Activated T-cell treated with anti-CD3 and anti-CD28 coated beads for 24 hours (primary cell): ENCODE data around the gene NAT8L.

ENCODE experiments used
- DNase-seq: peaks from one replicate; pipeline ENCODE4 v3.0.0-alpha.2; 2020; ENCODE audit warnings: low read depth

The NAT8L gene

GRCh38 chr4:2045518-2045951 is 13.6 kb upstream of the NAT8L start:
- no peak for DNase-seq

GRCh38 chr4:2046031-2046961 is 12.8 kb upstream of the NAT8L start:
- no peak for DNase-seq

- no peak for DNase-seq
Observed at GRCh38 chr4:2047031-2047660, 12.0 kb upstream of the NAT8L start.

- DNase-seq = no peak
Observed at GRCh38 chr4:2047781-2048581, 11.1 kb upstream of the NAT8L start.

- no peak for DNase-seq
Observed at GRCh38 chr4:2048831-2049230, 10.3 kb upstream of the NAT8L start.

GRCh38 chr4:2049381-2049780 is 9.7 kb upstream of the NAT8L start:
- no peak for DNase-seq

GRCh38 chr4:2049811-2050210 is 9.3 kb upstream of the NAT8L start:
- no peak for DNase-seq

- no peak for DNase-seq
Observed at GRCh38 chr4:2051086-2051485, 8.0 kb upstream of the NAT8L start.

- DNase-seq = no peak
Observed at GRCh38 chr4:2054217-2054616, 4.9 kb upstream of the NAT8L start.

- no peak for DNase-seq
Observed at GRCh38 chr4:2057382-2058065, 1.6 kb upstream of the NAT8L start.

- DNase-seq = no peak
Observed at GRCh38 chr4:2058264-2059045, 672 bp upstream of the NAT8L start.

- DNase-seq = no peak
Observed at GRCh38 chr4:2059726-2060602, 837 bp downstream of the NAT8L start.

- no peak for DNase-seq
Observed at GRCh38 chr4:2060611-2061185, 1.6 kb downstream of the NAT8L start.

- no peak for DNase-seq
Observed at GRCh38 chr4:2061186-2062131, 2.3 kb downstream of the NAT8L start.

- no peak for DNase-seq
Observed at GRCh38 chr4:2062168-2062807, 3.2 kb downstream of the NAT8L start.

- no peak for DNase-seq
Observed at GRCh38 chr4:2062808-2063524, 3.8 kb downstream of the NAT8L start.

- no peak for DNase-seq
Observed at GRCh38 chr4:2063557-2064275, 4.6 kb downstream of the NAT8L start.
